Gastroesophageal sphincter (tissue), 3 donors: ENCODE data around the gene GDF11.

Source experiments
- EP300 ChIP-seq: sonication (generic); formaldehyde crosslinking; IDR thresholded peaks from one replicate; pipeline ENCODE4 v1.6.1; 2017; ENCODE audit warnings: antibody characterized with exemption, mild to moderate bottlenecking
- POLR2A ChIP-seq, 2 donors: fragments of 450-650 bp; IDR thresholded peaks; one replicate each; pipeline ENCODE4 v1.6.1; 2017; ENCODE audit warnings: antibody characterized with exemption in 2 of 2, mild to moderate bottlenecking in 2 of 2, moderate library complexity in 1 of 2
- POLR2AphosphoS5 ChIP-seq: sonication (generic); formaldehyde crosslinking; IDR thresholded peaks from one replicate; pipeline ENCODE4 v1.6.1; 2017; ENCODE audit warnings: antibody characterized with exemption
- TF ChIP-seq, protein P1 (sequence below), 4 experiments: fragments of 200-600 bp in 2 of 4; fragments of 450-650 bp in 2 of 4; sonication (generic) in 1 of 4; IDR thresholded peaks; one replicate each; pipeline ENCODE4 v1.5.1; 2017 to 2019; ENCODE audit warnings: antibody characterized with exemption in 4 of 4, mild to moderate bottlenecking in 2 of 4, moderate library complexity in 2 of 4

DNA sequence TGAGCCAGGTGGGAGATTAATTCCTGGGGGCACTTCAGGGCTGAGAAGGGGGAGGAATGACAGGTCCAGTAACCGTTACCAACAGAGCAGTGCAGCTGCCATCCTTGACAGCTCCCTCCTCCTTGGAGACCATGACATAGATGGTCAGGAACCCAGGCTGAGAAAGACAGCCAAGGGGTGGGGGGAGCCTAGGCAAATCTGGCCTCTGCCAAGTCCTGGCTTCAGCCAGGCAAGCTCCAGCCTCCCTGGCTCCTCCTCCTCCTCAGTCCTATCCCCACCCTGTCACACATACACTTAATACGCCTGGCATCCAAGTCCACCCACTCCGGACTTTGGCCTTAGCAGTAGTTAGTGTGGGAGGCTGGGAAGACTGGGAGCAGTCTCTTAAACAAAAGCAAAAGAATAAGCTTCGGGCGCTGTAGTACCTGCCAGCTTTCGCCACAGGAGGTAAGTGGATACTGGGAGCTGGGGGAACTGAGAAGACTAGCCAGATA lies 22.8 kb upstream of the GDF11 start, which contains the start of gene RDH5:
- TF ChIP-seq, protein P1, sequence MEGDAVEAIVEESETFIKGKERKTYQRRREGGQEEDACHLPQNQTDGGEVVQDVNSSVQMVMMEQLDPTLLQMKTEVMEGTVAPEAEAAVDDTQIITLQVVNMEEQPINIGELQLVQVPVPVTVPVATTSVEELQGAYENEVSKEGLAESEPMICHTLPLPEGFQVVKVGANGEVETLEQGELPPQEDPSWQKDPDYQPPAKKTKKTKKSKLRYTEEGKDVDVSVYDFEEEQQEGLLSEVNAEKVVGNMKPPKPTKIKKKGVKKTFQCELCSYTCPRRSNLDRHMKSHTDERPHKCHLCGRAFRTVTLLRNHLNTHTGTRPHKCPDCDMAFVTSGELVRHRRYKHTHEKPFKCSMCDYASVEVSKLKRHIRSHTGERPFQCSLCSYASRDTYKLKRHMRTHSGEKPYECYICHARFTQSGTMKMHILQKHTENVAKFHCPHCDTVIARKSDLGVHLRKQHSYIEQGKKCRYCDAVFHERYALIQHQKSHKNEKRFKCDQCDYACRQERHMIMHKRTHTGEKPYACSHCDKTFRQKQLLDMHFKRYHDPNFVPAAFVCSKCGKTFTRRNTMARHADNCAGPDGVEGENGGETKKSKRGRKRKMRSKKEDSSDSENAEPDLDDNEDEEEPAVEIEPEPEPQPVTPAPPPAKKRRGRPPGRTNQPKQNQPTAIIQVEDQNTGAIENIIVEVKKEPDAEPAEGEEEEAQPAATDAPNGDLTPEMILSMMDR (IDR thresholded peaks at IDR 0.05) = peak in 2 of 4 experiments; percentile 32 to 35
- TF ChIP-seq POLR2A (IDR thresholded peaks at IDR 0.05) (peak; percentile 63 to 67), POLR2AphosphoS5 (peak; percentile 98), EP300 (no peak)
